NCI-H128 (cell line): Measurements from ENCODE around the gene DIRAS2.
"Not testable (repeated sequence)": the region's sequence is repeated elsewhere in the genome, so short reads cannot be mapped to it uniquely, and the experiment has no call there.

Source experiments
- DNase-seq: peaks from one replicate; lab custom pipeline; 2025; ENCODE audit not compliant: unreplicated experiment; lab: John Stamatoyannopoulos, UW

DIRAS2 gene

DNA sequence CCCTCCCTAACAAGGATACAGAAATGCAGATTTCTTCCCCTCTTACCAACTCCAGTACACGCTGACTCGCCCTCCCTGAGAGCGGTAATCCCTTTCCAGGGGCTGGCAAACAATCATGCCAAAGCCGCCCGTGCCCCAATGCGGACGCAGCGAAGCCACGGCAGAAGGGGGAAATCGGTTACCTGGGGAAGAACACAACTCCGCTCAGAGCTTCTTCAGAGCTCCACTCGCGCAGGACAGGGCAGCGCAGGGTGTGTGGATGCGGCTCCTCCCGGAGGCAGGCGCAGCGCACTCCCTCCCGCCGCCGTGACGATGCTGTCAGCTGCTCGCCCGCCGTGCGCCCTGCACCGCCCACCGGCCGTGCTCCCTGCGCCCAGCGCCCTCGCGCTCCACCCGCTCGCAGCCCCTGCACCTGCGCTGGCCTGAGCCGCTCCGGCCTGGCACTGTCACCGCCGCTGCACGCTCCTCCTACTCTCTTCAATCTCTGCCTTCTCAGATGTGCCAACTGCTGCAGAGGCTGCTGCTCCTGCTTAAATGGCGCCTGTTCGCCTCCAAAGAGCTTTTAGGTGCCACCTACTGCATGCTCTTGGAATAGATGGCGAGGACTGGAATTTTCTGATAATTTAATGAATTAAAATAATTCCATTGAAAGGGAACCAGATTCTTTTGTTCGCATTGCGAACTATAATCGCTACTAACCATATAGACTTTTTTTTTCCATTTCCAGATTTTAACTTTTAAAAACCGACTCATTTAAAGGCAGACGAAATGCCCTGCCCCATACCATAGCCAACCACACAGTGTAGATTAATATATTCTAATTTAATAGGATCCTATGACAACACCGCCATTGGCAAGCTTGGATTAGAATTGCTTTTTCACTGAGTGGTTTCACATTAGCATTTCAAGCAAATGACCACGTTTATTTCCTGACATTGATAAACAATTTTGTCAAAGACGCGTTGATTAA, at the start of gene DIRAS2:
TSS of gene DIRAS2 (minus strand) at position 255 of the 970 bp plus-strand sequence. CDS start 28,997 bp downstream, outside the sequence.
- peak; percentile 82 for DNase-seq

DNA sequence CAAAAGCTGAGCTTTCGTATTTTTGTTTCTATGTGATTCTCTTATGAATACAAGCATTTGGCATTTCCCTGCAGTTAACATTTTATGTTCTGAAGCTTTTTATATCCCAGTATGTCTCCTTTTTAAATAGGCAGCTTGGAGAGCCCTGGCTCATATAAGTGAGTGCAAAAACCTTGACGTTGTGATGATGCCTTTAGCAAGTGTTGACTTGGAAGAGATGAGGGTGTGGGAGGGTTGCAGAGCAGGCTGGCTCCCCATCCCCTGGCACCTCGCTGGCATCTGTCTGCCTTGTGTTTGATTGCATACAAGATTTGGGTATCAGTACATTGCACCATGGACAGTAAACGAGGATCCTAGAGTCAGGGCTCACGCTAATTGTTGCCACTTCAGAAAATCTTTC, 42.1 kb upstream of the DIRAS2 start:
- no peak for DNase-seq

DNA sequence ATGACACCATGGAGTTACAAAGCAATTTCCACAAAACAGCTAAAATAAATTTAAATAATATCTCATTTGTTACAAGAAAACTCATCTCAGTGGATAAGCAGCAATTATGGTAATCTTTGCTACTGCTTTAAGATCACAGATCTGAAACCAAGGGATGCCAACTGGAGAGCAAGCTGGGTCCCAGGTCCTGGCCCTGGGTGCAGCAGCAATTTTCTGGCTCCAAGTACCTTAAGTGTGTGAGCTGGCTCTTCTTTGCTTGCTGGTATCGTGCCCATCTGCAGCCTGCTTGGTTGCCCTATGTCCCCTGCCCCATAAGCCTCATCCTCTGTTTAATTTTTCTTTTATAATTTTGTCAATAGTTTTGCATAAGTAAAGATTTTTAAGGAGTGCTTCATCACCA, 41.5 kb upstream of the DIRAS2 start:
- no peak for DNase-seq

- DNase-seq, result no peak
Measured at GRCh38 chr9:90680534-90680933, 37.9 kb upstream of the DIRAS2 start.

DNA sequence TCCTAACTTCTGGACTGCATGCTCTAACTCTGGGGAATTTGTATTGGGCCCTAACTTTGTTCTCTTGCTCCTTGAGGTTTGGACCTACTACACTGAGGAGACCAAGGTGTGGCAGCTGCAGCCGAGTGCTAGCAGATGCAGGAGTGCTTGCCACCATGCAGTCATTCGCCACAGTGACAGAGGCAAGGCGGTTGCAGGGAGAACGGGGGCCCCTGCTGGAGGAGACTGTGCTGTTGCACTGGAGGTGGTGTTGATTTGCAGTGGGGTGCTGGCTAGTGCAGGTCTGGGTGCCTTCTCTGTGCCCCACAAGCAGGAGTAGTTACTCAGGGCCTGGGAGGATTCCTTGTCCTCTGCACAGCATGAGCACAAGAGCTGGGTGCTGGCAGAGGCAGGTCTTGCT, 22.4 kb upstream of the DIRAS2 start:
- no peak for DNase-seq

- no peak for DNase-seq
Measured at GRCh38 chr9:90659650-90660364, 17.2 kb upstream of the DIRAS2 start.

DNA sequence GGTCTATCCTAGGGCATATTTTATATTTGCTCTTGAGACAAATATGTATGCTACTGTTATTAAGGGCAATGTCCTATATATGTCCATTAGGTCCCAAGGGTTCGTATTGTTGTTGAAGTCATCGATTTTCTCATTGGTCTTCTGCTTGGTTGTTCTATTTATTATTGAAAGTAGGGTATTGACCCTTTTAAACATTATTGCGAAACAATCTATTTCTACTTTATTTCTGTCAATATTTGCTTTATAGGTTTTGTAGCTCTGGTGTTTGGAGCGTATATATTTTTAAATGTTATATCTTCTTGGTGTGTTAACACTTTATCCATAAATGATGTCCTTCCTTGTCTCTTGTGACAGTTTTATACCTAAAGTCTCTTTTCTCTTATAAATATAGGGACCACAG, 16.2 kb upstream of the DIRAS2 start:
- DNase-seq, result no peak

GRCh38 chr9:90658181-90658580, 15.6 kb upstream of the DIRAS2 start:
- DNase-seq, result no peak

DNA sequence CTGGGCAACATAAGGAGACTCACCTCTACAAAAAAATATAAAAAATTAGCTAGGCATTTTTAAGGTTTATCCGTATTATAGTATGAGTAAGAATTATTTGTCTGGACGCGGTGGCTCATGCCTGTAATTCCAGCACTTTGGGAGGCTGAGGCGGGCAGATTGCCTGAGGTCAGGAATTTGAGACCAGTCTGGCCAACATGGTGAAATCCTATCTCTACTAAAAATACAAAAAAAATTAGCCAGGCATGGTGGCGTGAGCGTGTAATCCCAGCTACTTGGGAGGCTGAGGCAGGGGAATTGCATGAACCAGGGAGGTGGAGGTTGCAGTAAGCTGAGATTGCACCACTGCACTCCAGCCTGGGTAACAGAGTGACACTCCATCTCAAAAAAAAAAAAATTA, 14.3 kb upstream of the DIRAS2 start:
- DNase-seq, result not testable (repeated sequence)

GRCh38 chr9:90651246-90651645, 8.6 kb upstream of the DIRAS2 start:
- no peak for DNase-seq

GRCh38 chr9:90647843-90648242, 5.2 kb upstream of the DIRAS2 start:
- no peak for DNase-seq

- no peak for DNase-seq
Measured at GRCh38 chr9:90645721-90646120, 3.1 kb upstream of the DIRAS2 start.

DNA sequence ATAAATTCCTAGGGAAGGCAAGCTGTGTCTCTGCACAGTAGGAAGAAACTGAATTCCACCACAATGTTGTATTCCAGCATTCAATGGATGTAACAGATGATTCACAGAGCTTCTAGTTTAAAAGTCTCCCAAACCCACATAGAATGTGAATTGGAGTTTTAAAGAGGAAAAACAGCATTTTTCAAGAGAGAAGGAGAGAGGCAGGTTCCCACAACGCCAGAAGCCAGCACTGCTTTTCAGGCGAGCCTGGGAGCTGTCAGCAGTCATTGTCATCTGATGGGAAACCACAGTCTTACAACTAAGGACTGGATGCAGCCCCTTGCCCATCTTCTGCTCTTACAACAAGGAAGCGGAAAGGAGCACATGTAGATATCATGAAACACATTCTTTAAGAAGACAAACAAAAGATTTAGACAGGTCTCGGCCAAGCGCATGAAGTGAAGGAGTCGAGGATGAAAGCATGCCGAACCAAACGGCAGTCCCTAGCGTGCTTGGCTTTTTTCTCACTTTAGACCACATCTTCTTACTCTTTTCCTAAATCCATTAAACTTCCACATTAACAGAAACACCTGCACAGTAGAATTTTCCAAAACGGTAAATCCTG, 638 bp downstream of the DIRAS2 start:
- no peak for DNase-seq

DNA sequence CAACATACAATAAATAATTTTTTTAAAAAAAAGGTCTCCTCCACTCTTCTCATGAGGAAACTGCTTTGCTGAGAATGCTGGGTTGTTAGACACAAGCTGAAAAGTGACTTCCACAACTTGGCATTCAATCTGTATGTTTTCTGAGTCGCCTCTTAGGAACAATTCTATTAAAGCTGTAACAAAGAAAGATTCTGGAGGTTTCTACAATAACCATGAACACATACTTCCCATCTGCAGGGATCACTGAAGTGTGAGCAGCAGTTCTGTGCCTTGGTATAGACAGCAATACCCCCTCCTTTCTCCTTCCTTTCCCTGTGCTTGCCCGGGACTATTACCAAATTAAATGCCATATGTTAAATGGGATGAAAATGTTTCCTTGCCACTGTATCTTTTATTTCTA, 1.5 kb downstream of the DIRAS2 start:
- DNase-seq, result no peak

GRCh38 chr9:90640361-90640760, 2.3 kb downstream of the DIRAS2 start:
- no peak for DNase-seq

DNA sequence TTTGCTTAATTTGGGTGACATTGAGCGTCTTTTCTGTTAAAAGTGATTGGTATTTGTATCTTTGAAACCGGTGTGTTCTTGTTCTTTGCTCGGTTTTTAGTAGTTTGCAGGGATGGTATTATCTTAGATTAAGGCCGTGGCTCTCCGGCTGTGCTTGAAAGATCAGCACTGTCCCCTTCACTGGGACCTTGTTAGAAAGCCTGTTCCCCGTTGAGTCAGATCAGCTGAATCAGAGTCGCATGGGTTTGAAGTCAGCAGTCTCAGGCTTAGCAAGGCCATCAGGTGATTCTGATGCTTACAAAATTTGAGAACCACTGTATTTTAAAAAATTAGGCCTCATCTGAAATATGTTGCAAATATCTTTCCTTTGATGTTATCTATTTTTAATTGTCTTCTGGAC, 5.0 kb downstream of the DIRAS2 start:
- no peak for DNase-seq

- no peak for DNase-seq
Measured at GRCh38 chr9:90632647-90633207, 9.9 kb downstream of the DIRAS2 start.

- DNase-seq, result no peak
Measured at GRCh38 chr9:90631964-90632363, 10.7 kb downstream of the DIRAS2 start.

- DNase-seq, result peak; percentile 6
Measured at GRCh38 chr9:90629991-90630390, 12.6 kb downstream of the DIRAS2 start.

- DNase-seq, result no peak
Measured at GRCh38 chr9:90629354-90629753, 13.3 kb downstream of the DIRAS2 start.

DNA sequence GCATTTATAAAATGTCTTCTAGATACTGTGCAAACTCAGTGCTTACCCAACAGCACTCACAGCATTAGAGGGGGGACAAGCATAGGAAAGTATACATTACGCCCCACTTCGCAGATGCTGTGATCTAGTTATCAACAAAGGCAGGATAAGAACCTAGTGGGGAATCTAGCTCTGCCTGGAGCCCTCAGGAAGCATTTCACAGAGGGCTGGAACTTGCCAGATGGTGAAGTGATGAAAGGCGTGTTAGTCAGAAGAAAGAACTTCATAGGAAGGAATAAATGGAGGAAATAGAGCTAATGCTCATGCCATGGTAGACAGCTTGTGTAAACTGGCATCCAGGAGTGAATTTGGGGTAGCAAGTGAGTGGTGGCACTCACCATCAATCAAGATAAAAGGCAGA, 25.8 kb downstream of the DIRAS2 start:
- no peak for DNase-seq
